Fibroblast of the aortic adventitia (primary cell): ENCODE data around the gene SAE1. TPM values are rescaled to one million over a fixed set of nuclear protein-coding genes. Genes with fewer than 3 reads are reported as not detected.
"Not testable (repeated sequence)": the region's sequence is repeated elsewhere in the genome, so short reads cannot be mapped to it uniquely, and the experiment has no call there.

ENCODE experiments used
- DNase-seq: peaks from one replicate; pipeline ENCODE4 v3.0.0-alpha.2; 2010; ENCODE audit warnings: low read depth
- H3K4me3 ChIP-seq: 2 replicates; pipeline ENCODE4 v1.5.1; 2011; ENCODE audit warnings: low read depth, mild to moderate bottlenecking, control low read depth, low read length, moderate library complexity
- total RNA-seq: library from RNA; depleted of rRNA; stranded (reverse); fragments of >200 nt; gene quantifications from 2 replicates; pipeline ENCODE4 v1.2.3, GENCODE V29; 2012; ENCODE audit warnings: low replicate concordance
- TF ChIP-seq, protein P1 (sequence below): IDR thresholded peaks from 2 replicates; pipeline ENCODE4 v1.5.1; 2011; ENCODE audit warnings: mild to moderate bottlenecking, low read length, control low read depth, inconsistent platforms; ENCODE audit not compliant: insufficient read depth

The SAE1 gene
- total RNA-seq, 1 donor, result 140 TPM

DNA sequence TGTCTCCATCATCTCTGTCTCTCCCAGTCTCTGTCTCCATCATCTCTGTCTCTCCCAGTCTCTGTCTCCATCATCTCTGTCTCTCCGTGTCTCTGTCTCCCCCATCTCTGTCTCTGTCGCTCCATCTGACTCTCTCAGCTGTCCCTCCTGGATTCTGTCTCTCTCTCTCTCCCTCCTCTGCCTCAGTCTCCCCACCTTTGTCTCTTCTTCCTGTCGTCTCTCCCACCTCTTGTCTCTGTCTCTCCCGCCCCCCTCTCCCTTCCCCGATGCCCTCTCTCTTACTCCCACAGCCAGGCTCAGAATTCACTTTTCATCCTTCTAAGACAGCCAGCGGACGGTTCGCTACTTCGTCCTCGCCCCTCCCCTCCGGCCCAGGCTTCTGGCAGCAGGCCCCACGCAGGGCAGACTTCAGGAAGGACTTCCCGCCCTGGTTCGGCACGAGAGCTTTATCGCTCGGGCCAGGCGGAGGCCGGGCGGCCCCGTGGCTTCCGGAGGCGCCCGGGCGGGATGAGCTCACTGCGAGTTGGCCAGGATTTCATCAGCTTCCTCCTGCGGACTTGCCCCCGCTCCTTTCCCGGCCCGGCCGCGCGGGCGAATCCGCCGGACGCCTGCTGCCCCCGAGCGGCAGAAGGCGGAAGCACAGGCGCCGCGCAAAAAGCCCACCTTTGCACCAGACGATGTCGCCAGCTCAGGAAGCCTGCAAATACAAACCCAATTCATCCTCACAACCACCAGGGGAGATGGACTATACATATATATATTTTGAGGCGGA, 113.3 kb downstream of the SAE1 start:
- TF ChIP-seq, protein P1, sequence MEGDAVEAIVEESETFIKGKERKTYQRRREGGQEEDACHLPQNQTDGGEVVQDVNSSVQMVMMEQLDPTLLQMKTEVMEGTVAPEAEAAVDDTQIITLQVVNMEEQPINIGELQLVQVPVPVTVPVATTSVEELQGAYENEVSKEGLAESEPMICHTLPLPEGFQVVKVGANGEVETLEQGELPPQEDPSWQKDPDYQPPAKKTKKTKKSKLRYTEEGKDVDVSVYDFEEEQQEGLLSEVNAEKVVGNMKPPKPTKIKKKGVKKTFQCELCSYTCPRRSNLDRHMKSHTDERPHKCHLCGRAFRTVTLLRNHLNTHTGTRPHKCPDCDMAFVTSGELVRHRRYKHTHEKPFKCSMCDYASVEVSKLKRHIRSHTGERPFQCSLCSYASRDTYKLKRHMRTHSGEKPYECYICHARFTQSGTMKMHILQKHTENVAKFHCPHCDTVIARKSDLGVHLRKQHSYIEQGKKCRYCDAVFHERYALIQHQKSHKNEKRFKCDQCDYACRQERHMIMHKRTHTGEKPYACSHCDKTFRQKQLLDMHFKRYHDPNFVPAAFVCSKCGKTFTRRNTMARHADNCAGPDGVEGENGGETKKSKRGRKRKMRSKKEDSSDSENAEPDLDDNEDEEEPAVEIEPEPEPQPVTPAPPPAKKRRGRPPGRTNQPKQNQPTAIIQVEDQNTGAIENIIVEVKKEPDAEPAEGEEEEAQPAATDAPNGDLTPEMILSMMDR, result peak; percentile 85
- DNase-seq, result peak; percentile 97
- peak overlapping the region; percentile 66 for H3K4me3 ChIP-seq

DNA sequence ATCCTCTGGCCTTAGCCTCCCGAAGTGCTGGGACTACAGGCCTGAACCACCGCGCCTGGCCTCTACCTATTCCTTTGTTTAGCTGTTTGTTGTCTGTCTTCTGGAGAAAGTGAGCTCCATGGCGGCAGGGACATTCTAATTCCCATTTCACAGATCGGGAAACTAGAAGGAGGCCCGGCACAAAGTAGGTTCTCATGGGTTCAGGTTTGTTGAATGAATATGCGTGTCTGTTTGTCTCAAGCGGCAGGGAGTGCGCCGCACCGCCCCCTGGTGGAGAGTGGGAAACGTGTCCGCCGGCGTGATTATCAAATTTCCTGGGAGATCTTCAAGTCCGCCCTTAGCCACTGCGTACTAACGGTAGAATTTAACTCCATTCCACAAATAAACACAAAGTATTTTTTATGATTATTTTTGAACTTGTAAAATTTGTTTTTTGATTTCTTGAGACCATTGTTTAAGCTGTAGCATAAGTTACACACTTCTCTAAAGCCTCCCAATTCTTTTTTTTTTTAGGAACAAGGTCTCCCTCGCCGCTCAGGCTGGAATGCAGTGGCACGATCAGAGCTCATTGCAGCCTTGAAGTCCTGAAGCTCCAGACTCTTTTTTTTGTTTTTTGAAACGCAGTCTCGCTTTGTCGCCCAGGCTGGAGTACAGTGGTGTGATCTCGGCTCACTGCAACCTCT, 116.8 kb downstream of the SAE1 start:
- TF ChIP-seq, protein P1, result peak; percentile 94
- peak; percentile 85 for DNase-seq
- no peak overlapping the region for H3K4me3 ChIP-seq

DNA sequence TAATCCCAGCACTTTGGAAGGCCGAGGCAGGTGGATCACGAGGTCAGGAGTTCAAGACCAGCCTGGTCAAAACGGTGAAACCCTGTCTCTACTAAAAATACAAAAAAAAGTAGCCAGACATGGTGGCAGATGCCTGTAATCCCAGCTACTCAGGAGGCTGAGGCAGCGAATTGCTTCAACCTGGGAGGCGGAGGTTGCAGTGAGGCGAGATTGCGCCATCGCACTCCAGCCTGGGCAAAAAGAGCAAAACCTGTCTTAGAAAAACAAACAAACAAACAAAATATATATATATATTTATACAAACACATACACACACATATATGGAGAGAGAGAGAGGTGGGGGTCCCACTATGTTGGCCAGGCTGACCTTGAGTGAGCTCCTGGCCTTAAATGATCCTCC, 122.4 kb downstream of the SAE1 start:
- not testable (repeated sequence) for DNase-seq, H3K4me3 ChIP-seq

DNA sequence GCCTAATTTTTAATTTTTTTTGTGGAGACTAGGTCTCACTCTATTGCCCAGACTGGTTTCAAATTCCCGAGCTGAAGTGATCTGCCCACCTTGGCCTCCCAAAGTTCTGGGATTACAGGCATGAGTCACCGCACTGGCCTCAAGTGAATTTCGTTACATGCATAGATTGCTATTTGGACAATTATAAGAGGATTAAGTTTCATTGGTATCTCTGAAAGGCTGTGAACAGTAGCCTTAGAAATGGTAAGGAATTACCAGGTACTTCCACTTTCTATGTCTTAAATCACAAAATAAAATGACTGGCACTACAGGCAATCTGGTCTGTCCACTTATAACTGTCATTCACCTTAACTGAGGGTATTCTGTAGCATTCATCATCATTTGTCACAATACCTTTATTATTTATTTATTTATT, 122.8 kb downstream of the SAE1 start:
- DNase-seq, result peak; percentile 79
- TF ChIP-seq, protein P1, result no peak
- H3K4me3 ChIP-seq, result no peak overlapping the region

DNA sequence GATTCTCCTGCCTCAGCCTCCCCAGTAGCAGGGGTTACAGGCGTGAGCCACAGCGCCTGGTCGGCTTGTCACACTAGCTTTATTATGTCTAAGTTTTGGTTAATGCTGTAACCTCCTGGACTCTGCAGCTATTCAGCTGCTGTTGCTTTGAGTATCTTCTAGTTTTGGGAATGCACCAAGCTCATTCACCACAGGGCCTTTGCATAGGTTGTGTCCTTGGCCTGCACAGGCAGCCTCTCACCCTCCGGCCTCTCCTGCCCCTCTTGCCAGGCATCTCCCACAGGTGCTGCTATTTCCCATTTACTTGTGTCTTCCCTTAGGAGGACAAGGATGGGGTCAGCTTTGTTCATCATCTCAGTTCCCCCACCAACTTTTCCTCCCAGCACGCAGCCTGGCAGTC, 123.3 kb downstream of the SAE1 start:
- no peak for DNase-seq
- TF ChIP-seq, protein P1, result no peak
- no peak overlapping the region for H3K4me3 ChIP-seq

DNA sequence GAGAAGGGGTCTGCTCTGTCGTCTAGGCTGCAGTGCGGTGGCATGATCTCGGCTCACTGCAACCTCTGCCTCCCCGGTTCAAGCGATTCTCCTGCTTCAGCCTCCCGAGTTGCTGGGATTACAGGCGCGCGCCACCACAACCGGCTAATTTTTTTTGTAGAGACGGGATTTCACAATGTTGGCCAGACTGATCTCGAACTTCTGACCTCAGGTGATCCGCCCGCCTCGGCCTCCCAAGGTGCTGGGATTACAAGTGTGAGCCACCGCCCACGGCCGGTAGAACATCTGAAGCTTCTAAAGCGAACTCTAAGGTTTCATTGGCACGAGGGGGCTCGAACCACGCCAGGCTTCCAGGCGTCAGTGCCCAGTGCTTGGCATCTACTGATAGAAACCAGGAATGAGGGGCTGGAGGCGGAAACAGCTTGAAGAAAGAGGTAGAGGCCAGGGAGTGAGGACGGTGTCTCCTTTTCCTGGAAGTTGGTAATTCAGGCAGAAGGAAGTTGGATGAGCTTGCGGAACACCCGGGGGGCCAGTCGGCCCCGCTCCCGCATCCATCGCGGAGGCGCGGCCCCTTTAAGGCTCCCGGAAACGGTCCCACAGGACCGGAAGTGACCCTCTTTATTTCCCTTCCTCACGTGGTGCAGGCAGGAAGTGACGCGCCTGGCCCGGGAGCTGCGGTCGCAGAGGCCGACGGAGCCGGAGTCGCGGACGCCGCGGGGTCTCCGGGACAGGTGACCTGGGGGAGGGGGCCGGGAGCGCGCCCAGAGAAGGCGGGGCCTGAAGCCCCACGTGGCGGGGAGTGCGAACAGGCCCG, 125.5 kb downstream of the SAE1 start, which contains the start of gene CCDC9:
Gene CCDC9 (plus strand): TSS at position 647 of the 814 bp plus-strand sequence. CDS start 1,876 bp downstream, outside the sequence.
- H3K4me3 ChIP-seq, result peak within 1 kb of the TSS; percentile 89
- TF ChIP-seq, protein P1, result no peak
- DNase-seq, result peak; percentile 97
